ENCODE data around the gene MYLK. TPM values are rescaled to one million over a fixed set of nuclear protein-coding genes. Genes with fewer than 3 reads are reported as not detected.

The MYLK gene
- total RNA-seq, 4 donors from 2014 or later: 420 to 1,252 (median 768) TPM

DNA sequence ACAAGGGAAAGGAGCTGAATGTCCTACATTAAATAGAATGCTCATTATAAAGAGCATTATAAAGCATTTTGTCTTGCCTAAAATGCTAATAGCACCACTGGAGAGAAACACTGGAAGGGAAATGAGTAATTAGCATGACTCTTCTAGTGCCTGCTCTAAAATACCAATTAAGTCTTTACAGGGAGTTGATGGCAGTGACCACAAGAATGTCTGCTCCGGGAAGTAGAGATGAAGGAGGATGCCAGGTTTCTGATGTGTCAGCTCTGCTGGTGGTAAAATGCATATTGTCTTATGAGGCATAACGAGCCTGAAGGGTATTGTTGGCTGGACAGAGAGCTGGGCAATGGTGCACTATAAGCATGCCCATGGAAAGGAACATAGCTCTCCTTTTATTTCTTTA, 49.5 kb downstream of the MYLK start:
- TF ChIP-seq CTCF (IDR thresholded peaks at IDR 0.05) (no peak), POLR2A (IDR thresholded peaks at IDR 0.05) (no peak)
- Histone ChIP-seq H3K27me3 (no peaks in the 10 kb centered on the region), H3K9me3 (no peaks in the 10 kb centered on the region), H3K4me3 (no peak overlapping the region), H3K4me1 (no peaks in the 10 kb centered on the region), H3K36me3 (no peaks in the 10 kb centered on the region), H3K27ac (no peak overlapping the region)
- no peak for DNase-seq
- intact Hi-C loops (cut with DNase I; ENCODE audit: low total_unique reads): no loop called here

GRCh38 chr3:123833398-123833785, 50.7 kb downstream of the MYLK start:
- intact Hi-C loops (cut with DNase I; ENCODE audit: low total_unique reads): no loop called here
- DNase-seq: no peak
- Histone ChIP-seq H3K4me1 (no peaks in the 10 kb centered on the region), H3K9me3 (no peaks in the 10 kb centered on the region), H3K36me3 (no peaks in the 10 kb centered on the region), H3K27ac (no peak overlapping the region), H3K4me3 (no peak overlapping the region), H3K27me3 (no peaks in the 10 kb centered on the region)
- no peak for TF ChIP-seq CTCF (IDR thresholded peaks at IDR 0.05)
- TF ChIP-seq POLR2A (IDR thresholded peaks at IDR 0.05): no peak

DNA sequence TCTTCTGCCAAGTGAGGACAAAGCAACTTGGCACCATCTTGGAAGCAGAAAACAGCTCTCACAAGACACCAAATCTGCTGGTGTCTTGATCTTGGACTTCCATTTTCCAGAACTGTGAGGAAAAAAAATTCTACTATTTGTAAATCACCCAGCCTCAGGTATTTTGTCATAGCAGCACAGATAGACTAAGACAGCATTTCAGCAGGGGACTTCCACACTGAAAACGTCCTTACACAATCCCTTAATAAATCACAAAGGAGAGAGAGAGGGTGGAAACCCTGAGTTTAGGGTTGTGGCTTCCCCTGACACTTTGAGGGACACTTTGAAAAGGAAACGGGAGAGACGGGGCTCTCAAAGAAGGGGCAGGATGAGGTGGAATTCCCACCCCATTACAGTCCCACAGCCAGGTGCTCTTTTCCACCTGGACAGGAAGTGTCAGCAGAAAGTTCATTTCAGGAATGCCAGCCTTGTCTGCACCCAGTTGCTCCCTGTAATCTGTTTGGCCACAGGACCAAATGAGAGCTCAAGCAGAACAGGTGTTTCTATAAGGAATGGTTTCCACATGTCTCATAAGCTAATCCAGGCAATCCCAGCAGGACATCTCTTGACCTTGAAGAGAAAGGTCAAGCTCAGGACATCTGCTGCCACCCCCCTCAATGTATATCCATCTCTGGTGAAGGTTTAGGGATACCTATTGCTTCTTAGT, 51.3 kb downstream of the MYLK start:
- Histone ChIP-seq H3K27me3 (no peaks in the 10 kb centered on the region), H3K9me3 (peaks cover 0 to 5% of the 10 kb centered on the region in 2 donors), H3K4me3 (no peak overlapping the region), H3K27ac (no peak overlapping the region), H3K36me3 (no peaks in the 10 kb centered on the region), H3K4me1 (no peaks in the 10 kb centered on the region)
- intact Hi-C loops (cut with DNase I; ENCODE audit: low total_unique reads): no loop called here
- DNase-seq: no peak
- TF ChIP-seq POLR2A (IDR thresholded peaks at IDR 0.05) (no peak), CTCF (IDR thresholded peaks at IDR 0.05) (no peak)

DNA sequence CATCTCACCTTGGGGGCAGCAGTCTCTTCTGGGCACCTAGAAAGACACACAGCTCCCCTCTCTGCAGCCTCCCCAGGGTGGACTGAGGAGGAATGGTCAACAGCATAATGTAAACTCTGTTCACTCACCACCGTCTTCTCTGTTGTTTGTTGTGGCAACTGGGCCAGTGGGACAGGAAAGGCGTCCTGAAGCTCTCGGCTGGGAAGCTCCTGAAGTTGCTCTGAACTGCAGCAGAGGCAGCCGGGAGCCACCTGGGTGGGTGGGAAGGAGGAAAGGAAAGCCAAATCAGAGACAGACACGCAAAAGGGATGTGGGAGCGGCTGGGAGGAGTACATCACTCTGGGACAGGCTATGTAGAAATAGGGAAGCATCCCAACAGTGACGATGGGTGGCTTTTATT, 52.7 kb downstream of the MYLK start:
- no peaks in the 10 kb centered on the region for H3K4me1 ChIP-seq
- H3K9me3 ChIP-seq: peaks cover 0 to 14% of the 10 kb centered on the region in 2 donors
- no peaks in the 10 kb centered on the region for H3K36me3 ChIP-seq
- DNase-seq: no peak
- no peak overlapping the region for H3K4me3 ChIP-seq
- TF ChIP-seq POLR2A (IDR thresholded peaks at IDR 0.05) (no peak), CTCF (IDR thresholded peaks at IDR 0.05) (no peak)
- intact Hi-C loops (cut with DNase I; ENCODE audit: low total_unique reads): no loop called here
- H3K27ac ChIP-seq: no peak overlapping the region
- H3K27me3 ChIP-seq: no peaks in the 10 kb centered on the region

GRCh38 chr3:123821920-123822319, 62.2 kb downstream of the MYLK start:
- H3K27ac ChIP-seq: no peak overlapping the region
- no peak for DNase-seq

More at GRCh38 chr3:123821920-123822319, 62.2 kb downstream of the MYLK start:
- H3K36me3 ChIP-seq: no peaks in the 10 kb centered on the region
- no peaks in the 10 kb centered on the region for H3K27me3 ChIP-seq
- TF ChIP-seq POLR2A (IDR thresholded peaks at IDR 0.05): no peak
- intact Hi-C loops (cut with DNase I; ENCODE audit: low total_unique reads): no loop called here
- H3K4me3 ChIP-seq: no peak overlapping the region
- peaks cover 7 to 11% of the 10 kb centered on the region in 2 donors for H3K4me1 ChIP-seq
- H3K9me3 ChIP-seq: peaks cover 0 to 3% of the 10 kb centered on the region in 2 donors
